Activated naive CD4-positive, alpha-beta T cell treated with anti-CD3 and anti-CD28 coated beads, Interleukin-2, amount 10 ng/mL, durations not matched to agents 7 days and 5 days (primary cell): Measurements from ENCODE around the gene TUBGCP3.

Source experiments
- CTCF ChIA-PET: fragments of 350-600 bp; sonication (Branson Sonifier 250); formaldehyde crosslinking; loops from one replicate; lab custom pipeline; 2021; ENCODE audit warnings: antibody characterized with exemption; lab: Charles Lee
- DNase-seq: peaks from one replicate; pipeline ENCODE4 v3.0.0-alpha.2; 2020
- H3K27ac Mint-ChIP-seq: one replicate; pipeline ENCODE4 v1.8.0; 2021; ENCODE audit warnings: mild to moderate bottlenecking, moderate library complexity, mixed read lengths
- H3K27me3 Mint-ChIP-seq: one replicate; pipeline ENCODE4 v1.8.0; 2021; ENCODE audit warnings: mild to moderate bottlenecking, mixed read lengths
- H3K36me3 Mint-ChIP-seq: one replicate; pipeline ENCODE4 v1.8.0; 2021; ENCODE audit warnings: mixed read lengths
- H3K4me1 Mint-ChIP-seq: one replicate; pipeline ENCODE4 v1.8.0; 2021; ENCODE audit warnings: mixed read lengths
- H3K4me3 Mint-ChIP-seq: one replicate; pipeline ENCODE4 v1.8.0; 2021; ENCODE audit warnings: mild to moderate bottlenecking, moderate library complexity, mixed read lengths
- H3K9me3 Mint-ChIP-seq: one replicate; pipeline ENCODE4 v1.8.0; 2021; ENCODE audit warnings: mixed read lengths

Gene TUBGCP3

GRCh38 chr13:112479389-112479788 is 108.6 kb downstream of the TUBGCP3 start:
- Mint-ChIP-seq H3K27ac (no peak overlapping the region), H3K36me3 (no peaks in the 10 kb centered on the region), H3K4me1 (no peaks in the 10 kb centered on the region), H3K4me3 (no peak overlapping the region), H3K27me3 (no peaks in the 10 kb centered on the region), H3K9me3 (no peaks in the 10 kb centered on the region)
- DNase-seq = no peak
- CTCF ChIA-PET = no interaction called here

- DNase-seq = no peak
- Mint-ChIP-seq H3K4me3 (no peak overlapping the region), H3K9me3 (no peaks in the 10 kb centered on the region), H3K4me1 (no peaks in the 10 kb centered on the region), H3K36me3 (no peaks in the 10 kb centered on the region), H3K27ac (no peak overlapping the region), H3K27me3 (no peaks in the 10 kb centered on the region)
- CTCF ChIA-PET = no interaction called here
Measured at GRCh38 chr13:112477070-112477619, 110.8 kb downstream of the TUBGCP3 start.

- H3K4me1 Mint-ChIP-seq = no peaks in the 10 kb centered on the region
- no peaks in the 10 kb centered on the region for H3K9me3 Mint-ChIP-seq
- H3K27me3 Mint-ChIP-seq = no peaks in the 10 kb centered on the region
- H3K27ac Mint-ChIP-seq = no peak overlapping the region
- no peaks in the 10 kb centered on the region for H3K36me3 Mint-ChIP-seq
- DNase-seq = no peak
- no peak overlapping the region for H3K4me3 Mint-ChIP-seq
- CTCF ChIA-PET = no interaction called here
Measured at GRCh38 chr13:112475889-112476288, 112.1 kb downstream of the TUBGCP3 start.

- H3K27me3 Mint-ChIP-seq = no peaks in the 10 kb centered on the region
- no peak overlapping the region for H3K27ac Mint-ChIP-seq
- CTCF ChIA-PET = no interaction called here
- H3K4me3 Mint-ChIP-seq = no peak overlapping the region
- no peaks in the 10 kb centered on the region for H3K36me3 Mint-ChIP-seq
- no peak for DNase-seq
- no peaks in the 10 kb centered on the region for H3K4me1 Mint-ChIP-seq
- H3K9me3 Mint-ChIP-seq = no peaks in the 10 kb centered on the region
Measured at GRCh38 chr13:112474869-112475268, 113.1 kb downstream of the TUBGCP3 start.

- Mint-ChIP-seq H3K36me3 (no peaks in the 10 kb centered on the region), H3K27me3 (no peaks in the 10 kb centered on the region), H3K4me1 (no peaks in the 10 kb centered on the region), H3K4me3 (no peak overlapping the region), H3K27ac (no peak overlapping the region), H3K9me3 (no peaks in the 10 kb centered on the region)
- no peak for DNase-seq
- CTCF ChIA-PET = no interaction called here
Measured at GRCh38 chr13:112473818-112474217, 114.1 kb downstream of the TUBGCP3 start.

GRCh38 chr13:112469071-112469745 is 118.7 kb downstream of the TUBGCP3 start:
- no peak overlapping the region for H3K4me3 Mint-ChIP-seq
- H3K36me3 Mint-ChIP-seq = no peaks in the 10 kb centered on the region
- H3K27ac Mint-ChIP-seq = no peak overlapping the region
- no peak for DNase-seq
- no peaks in the 10 kb centered on the region for H3K27me3 Mint-ChIP-seq
- H3K4me1 Mint-ChIP-seq = no peaks in the 10 kb centered on the region
- H3K9me3 Mint-ChIP-seq = no peaks in the 10 kb centered on the region
- CTCF ChIA-PET = no interaction called here

GRCh38 chr13:112468069-112468468 is 119.9 kb downstream of the TUBGCP3 start:
- Mint-ChIP-seq H3K4me3 (no peak overlapping the region), H3K27me3 (no peaks in the 10 kb centered on the region), H3K4me1 (no peaks in the 10 kb centered on the region), H3K9me3 (no peaks in the 10 kb centered on the region), H3K27ac (no peak overlapping the region), H3K36me3 (no peaks in the 10 kb centered on the region)
- CTCF ChIA-PET = no interaction called here
- DNase-seq = no peak

GRCh38 chr13:112467236-112467635 is 120.7 kb downstream of the TUBGCP3 start:
- CTCF ChIA-PET = no interaction called here
- no peak for DNase-seq
- Mint-ChIP-seq H3K9me3 (no peaks in the 10 kb centered on the region), H3K4me3 (no peak overlapping the region), H3K27ac (no peak overlapping the region), H3K4me1 (no peaks in the 10 kb centered on the region), H3K27me3 (no peaks in the 10 kb centered on the region), H3K36me3 (no peaks in the 10 kb centered on the region)

GRCh38 chr13:112466132-112467058 is 121.6 kb downstream of the TUBGCP3 start:
- CTCF ChIA-PET = interaction anchor here (0.9 kb wide), 1 partner anchor 65 kb away, joined by 4 read pairs; no protein-coding TSS in a partner anchor
- Mint-ChIP-seq H3K27me3 (peaks cover 3% of the 10 kb centered on the region), H3K4me3 (no peak overlapping the region), H3K36me3 (no peaks in the 10 kb centered on the region), H3K27ac (no peak overlapping the region), H3K9me3 (no peaks in the 10 kb centered on the region), H3K4me1 (no peaks in the 10 kb centered on the region)
- DNase-seq = no peak

GRCh38 chr13:112465251-112466131 is 122.5 kb downstream of the TUBGCP3 start:
- no peak for DNase-seq
- Mint-ChIP-seq H3K27ac (no peak overlapping the region), H3K27me3 (peaks cover 4% of the 10 kb centered on the region), H3K4me3 (no peak overlapping the region), H3K9me3 (no peaks in the 10 kb centered on the region), H3K4me1 (no peaks in the 10 kb centered on the region), H3K36me3 (no peaks in the 10 kb centered on the region)
- CTCF ChIA-PET = interaction anchor here (0.9 kb wide), 1 partner anchor 66 kb away, joined by 4 read pairs; no protein-coding TSS in a partner anchor

- H3K36me3 Mint-ChIP-seq = no peaks in the 10 kb centered on the region
- H3K4me1 Mint-ChIP-seq = no peaks in the 10 kb centered on the region
- no peak overlapping the region for H3K4me3 Mint-ChIP-seq
- no peaks in the 10 kb centered on the region for H3K9me3 Mint-ChIP-seq
- peaks cover 4% of the 10 kb centered on the region for H3K27me3 Mint-ChIP-seq
- no peak for DNase-seq
- no peak overlapping the region for H3K27ac Mint-ChIP-seq
- CTCF ChIA-PET = no interaction called here
Measured at GRCh38 chr13:112464720-112465119, 123.2 kb downstream of the TUBGCP3 start.

GRCh38 chr13:112462408-112462807 is 125.5 kb downstream of the TUBGCP3 start:
- CTCF ChIA-PET = no interaction called here
- Mint-ChIP-seq H3K9me3 (no peaks in the 10 kb centered on the region), H3K4me3 (no peak overlapping the region), H3K27ac (no peak overlapping the region), H3K4me1 (no peaks in the 10 kb centered on the region), H3K36me3 (no peaks in the 10 kb centered on the region), H3K27me3 (peaks cover 4% of the 10 kb centered on the region)
- no peak for DNase-seq

GRCh38 chr13:112457485-112457884 is 130.5 kb downstream of the TUBGCP3 start:
- no peaks in the 10 kb centered on the region for H3K36me3 Mint-ChIP-seq
- DNase-seq = no peak
- peaks cover 4% of the 10 kb centered on the region for H3K27me3 Mint-ChIP-seq
- CTCF ChIA-PET = no interaction called here
- no peaks in the 10 kb centered on the region for H3K4me1 Mint-ChIP-seq
- no peaks in the 10 kb centered on the region for H3K9me3 Mint-ChIP-seq
- no peak overlapping the region for H3K4me3 Mint-ChIP-seq
- H3K27ac Mint-ChIP-seq = no peak overlapping the region

- Mint-ChIP-seq H3K27me3 (peaks cover 4% of the 10 kb centered on the region), H3K4me3 (no peak overlapping the region), H3K27ac (no peak overlapping the region), H3K9me3 (no peaks in the 10 kb centered on the region), H3K36me3 (no peaks in the 10 kb centered on the region), H3K4me1 (no peaks in the 10 kb centered on the region)
- CTCF ChIA-PET = no interaction called here
- DNase-seq = no peak
Measured at GRCh38 chr13:112457081-112457480, 130.9 kb downstream of the TUBGCP3 start.
